SW 1271 (cell line): ENCODE measurements around the gene PKD2L1.
A peak's percentile ranks its signal among the peaks of the same experiment; 100 is the strongest.

Source experiments
- DNase-seq, 2 experiments: peaks; one replicate each; lab custom pipeline; 2025; lab: John Stamatoyannopoulos, UW

The PKD2L1 gene

DNA sequence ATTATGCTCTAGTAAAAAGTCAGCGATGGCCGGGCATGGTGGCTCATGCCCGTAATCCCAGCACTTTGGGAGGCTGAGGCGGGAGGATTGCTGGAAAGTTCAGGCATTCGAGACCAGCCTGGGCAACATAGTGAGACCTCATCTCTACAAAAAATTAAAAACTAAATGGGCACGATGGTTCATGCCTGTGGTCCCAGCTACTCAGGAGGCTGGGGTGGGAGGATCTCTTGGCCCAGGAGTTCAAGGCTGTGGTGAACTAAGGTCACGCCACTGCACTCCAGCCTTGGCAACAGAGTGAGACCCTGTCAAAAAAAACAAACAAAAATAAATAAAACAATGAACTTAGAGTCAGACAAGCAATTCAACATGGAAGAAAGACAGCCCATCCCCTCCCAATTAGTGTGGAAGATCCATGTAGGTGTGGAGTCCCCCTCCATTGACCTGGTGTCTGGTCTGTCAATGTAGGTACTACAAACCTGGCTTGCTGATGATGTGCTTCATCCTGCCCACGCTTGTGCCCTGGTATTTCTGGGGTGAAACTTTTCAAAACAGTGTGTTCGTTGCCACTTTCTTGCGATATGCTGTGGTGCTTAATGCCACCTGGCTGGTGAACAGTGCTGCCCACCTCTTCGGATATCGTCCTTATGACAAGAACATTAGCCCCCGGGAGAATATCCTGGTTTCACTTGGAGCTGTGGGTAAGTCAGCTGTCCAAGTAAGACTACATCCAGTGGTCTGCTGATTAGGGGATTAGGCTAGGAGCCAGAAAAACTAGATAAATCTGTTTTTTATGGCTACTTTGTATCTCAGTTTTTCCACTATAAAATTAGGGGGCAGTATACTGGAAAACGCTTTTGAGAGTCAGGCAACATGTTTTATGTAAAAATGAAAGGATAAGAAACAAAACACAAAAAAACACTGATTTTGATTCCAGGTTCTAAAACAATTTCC lies 26.3 kb upstream of the PKD2L1 start:
- DNase-seq = no peak

GRCh38 chr10:100355086-100355485 lies 25.1 kb upstream of the PKD2L1 start:
- no peak for DNase-seq

GRCh38 chr10:100353770-100354485 lies 23.9 kb upstream of the PKD2L1 start:
- no peak for DNase-seq

- no peak for DNase-seq
These were observed 21.0 kb upstream of the PKD2L1 start for GRCh38 chr10:100350914-100351485.

DNA sequence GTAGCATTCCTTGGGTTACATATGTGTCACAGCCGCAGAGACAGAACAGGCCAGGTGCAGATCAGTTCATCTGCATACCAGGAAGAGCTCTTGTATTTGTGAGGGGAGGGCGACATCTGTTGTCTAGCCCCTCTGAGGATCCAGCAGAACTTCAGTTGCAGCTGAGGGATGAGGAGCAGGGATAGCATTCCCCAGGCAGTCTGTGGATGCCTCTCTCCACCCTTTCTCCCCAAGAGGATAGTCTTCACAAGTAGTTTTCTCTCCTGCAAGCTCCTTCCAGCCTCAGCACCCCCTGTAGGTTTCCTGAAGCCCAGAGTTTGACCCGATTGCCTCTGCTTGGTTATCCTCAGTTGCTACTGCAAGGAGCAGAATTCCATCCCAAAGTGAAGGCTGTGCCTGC lies 19.6 kb upstream of the PKD2L1 start:
- no peak for DNase-seq

DNA sequence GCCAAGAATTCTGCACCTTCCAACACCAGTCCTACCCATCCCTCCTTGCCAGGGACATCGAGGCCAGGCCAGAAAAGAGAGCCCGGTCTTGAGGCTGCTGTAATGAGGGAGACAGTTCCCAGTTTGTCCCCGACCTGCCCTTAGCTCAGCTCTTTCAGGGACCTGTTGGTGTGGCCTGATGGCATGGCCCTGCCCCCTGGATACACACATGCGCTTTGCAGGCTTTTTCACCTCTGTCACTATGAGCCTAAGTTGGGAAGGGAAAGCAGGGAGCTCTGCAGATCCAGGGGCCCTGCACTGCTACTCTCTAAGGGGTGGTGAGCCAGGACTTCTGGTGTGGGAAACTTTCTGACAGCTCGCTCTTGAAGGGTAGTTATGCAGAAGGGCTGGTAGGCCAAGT lies 19.1 kb upstream of the PKD2L1 start:
- no peak for DNase-seq

- no peak for DNase-seq
These were observed 18.4 kb upstream of the PKD2L1 start for GRCh38 chr10:100348389-100348927.

DNA sequence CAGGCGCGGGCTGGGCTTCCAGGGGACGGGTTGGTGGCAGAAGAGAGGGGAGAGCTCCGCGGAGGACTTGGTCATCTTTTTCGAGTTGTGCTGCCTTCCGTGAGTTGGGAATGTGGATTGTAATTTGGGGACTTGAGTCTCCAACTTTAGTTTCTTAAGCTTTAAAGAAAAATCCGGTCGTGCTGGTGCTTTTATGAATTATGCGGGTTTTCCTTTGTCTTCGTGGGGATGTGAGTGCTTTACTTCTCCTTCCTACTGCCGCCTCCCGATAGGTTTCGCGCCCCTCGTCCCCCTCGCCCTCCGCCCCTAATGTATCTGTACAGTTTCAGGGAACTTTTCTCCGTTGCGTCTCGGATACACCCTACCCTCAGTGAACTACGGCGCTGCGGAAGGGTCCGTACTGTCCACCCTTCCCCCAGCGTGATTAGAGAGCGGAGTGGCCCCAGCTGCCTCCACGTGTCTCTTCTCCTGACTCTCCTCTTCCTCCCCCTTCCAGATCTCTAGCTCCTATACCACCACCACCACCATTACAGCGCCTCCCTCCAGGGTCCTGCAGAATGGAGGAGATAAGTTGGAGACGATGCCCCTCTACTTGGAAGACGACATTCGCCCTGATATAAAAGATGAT lies 17.7 kb upstream of the PKD2L1 start:
- DNase-seq = no peak

- peak in 1 of 2 experiments; percentile 83 for DNase-seq
These were observed 16.9 kb upstream of the PKD2L1 start, which contains the start of gene SCD for GRCh38 chr10:100346765-100347567. TSS of gene SCD (plus strand) at chr10:100347233. CDS start at chr10:100347505, 272 bp downstream.

GRCh38 chr10:100346351-100346764 lies 16.3 kb upstream of the PKD2L1 start:
- peak in 1 of 2 experiments; percentile 34 for DNase-seq

DNA sequence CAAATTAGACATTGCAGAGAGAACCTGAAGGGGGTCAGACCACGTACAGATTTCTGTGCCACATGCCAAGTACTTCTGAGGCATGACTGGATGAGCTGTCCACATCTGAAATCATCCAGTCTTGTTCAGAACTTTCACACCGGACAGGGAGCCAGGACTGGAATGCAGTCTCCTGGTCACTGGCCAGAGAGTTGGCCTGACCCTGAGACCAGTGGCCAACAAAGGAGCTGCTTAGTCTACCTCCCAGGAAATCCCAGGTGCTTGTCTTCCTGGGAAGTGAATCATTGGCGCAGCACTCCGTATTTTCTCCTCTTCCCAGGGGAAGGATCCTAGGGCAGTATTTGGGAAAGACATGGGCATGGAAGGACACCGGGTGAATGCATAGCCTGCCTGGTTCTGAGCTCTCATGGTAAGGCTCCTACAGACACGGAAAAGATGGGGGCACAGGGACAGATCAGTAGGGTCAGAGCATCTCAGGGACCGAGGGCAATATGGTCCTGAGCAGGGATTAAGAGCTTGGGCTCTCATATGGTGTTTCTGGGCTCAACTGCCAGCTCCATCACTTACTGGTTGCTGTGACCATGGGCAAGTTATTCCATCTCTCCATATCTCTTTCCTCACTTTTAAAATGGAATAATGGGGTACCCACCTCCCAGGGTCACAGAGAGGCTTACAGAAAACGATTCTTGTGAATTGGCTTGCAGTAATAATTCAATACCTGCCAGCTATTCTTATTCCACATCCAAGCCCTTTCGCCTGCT lies 15.7 kb upstream of the PKD2L1 start:
- DNase-seq = no peak

DNA sequence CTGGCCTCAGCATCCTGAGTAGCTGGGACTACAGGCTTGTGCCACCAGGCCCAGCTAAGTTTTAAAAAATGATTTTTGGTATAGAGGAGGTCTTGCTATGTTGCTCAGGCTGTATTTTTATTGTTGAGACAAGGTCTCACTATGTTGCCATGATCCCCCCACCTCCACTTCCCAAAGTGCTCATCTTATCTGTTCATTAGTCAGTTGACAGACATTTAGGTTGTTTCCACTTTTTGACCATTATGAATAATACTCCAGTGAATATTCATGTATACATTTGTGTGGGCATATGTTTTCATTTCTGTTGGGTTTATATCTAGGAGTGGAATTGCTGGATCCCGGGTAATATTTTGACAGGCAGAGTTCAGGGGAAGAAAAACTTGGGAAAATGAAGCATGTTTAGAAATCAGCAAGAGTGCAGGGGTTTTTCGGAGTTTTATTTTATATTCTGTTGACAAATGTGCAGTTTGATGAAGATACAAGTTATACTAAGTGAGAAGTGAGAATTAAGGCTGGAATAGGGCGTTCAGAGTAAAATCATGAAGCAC lies 14.3 kb upstream of the PKD2L1 start:
- DNase-seq = no peak

GRCh38 chr10:100342627-100342972 lies 12.6 kb upstream of the PKD2L1 start:
- DNase-seq = no peak

DNA sequence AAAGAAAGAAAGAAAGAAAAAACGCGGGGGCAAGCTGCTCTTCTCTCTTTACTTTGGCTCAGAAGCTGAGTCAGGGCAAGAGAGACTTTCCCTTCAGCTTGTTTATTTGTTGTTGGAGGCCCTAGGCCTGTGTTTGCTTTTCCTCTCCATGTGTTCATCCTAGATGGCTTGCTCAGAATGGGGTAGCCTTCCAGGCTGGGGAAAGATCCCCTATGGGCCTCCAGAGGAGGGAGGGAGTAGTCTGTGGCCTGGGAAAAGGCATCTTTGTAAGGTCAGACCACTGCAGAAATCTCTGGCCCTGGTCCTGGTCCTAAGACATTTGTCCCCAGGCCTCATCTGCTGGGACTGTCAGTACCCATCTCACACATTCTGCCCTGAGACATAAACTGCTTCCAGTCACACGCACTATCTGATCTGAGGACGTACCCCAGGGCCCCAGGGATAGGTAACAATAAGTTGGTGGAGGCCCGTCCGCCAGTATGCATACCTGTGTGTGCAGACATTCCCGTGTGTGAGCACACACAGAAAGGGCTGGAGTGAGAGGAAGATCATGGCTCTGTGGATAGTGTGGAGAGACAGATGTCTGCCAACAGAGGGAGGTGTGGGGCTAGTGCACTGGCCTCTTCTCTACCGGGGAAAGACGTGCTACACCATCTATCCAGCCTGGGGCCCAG lies 12.1 kb upstream of the PKD2L1 start:
- DNase-seq = peak in 1 of 2 experiments; percentile 41

GRCh38 chr10:100340948-100341847 lies 11.2 kb upstream of the PKD2L1 start:
- DNase-seq = no peak

DNA sequence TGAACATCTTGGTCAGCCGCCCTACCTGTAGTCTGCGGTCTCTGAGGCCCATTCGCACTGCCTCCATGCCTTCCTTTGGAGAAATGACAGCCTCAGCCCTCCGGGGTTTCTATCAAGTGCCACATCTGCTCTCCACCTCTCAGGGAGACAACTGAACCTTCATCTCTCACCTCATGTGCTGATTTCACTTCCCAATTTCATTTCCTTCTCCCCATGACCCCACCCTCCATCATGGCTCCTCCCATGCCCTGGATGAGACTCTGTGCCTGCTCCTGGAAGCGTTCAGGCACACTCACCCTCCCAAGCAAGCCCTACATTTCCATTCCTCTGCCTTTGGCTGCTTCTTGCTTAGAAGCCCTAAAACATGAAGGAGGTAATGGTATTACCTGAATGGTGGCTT lies 9.2 kb upstream of the PKD2L1 start:
- DNase-seq = no peak

GRCh38 chr10:100338434-100339036 lies 8.5 kb upstream of the PKD2L1 start:
- peak in 1 of 2 experiments; percentile 49 for DNase-seq

GRCh38 chr10:100334762-100335161 lies 4.7 kb upstream of the PKD2L1 start:
- DNase-seq = no peak
